ENCODE data around the gene PLEKHA5.
"Not testable (repeated sequence)": the region's sequence is repeated elsewhere in the genome, so short reads cannot be mapped to it uniquely, and the experiment has no call there.

PLEKHA5 gene

DNA sequence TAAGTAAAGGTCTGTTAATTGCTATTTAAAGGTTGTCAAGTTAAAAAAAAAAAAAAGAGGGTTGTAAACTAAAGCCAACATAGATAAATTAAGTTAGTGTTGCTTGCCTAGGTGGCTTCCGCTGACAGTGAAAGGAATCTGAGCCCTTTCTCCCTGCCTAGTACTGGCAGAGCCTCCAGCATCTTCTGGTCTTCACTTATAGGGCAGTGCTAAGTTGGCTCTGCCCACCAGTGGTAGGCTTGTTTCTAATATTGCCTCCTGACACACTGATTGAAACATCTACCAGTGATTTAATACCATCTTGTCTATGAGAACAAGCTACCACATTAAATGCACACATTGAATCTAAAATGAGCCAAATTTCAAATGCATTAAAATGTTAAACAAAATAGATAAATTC is 39.7 kb downstream of the PLEKHA5 start:
- DNase-seq, result no peak

DNA sequence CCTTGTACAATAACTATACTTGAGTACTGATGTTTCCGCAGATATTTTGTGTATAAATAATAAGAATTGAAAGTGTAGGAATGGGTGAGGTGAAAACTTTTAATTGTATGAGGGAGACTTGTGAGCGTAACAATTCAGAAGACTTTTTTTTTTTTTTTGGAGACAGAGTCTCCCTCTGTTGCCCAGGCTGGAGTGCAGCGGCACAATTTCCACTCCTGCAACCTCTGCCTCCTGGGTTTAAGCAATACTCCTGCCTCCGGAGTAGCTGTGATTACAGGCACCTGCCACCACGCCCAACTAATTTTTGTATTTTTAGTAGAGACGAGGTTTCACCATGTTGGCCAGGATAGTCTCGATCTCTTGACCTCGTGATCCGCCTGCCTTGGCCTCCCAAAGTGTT is 40.8 kb downstream of the PLEKHA5 start:
- not testable (repeated sequence) for DNase-seq

DNA sequence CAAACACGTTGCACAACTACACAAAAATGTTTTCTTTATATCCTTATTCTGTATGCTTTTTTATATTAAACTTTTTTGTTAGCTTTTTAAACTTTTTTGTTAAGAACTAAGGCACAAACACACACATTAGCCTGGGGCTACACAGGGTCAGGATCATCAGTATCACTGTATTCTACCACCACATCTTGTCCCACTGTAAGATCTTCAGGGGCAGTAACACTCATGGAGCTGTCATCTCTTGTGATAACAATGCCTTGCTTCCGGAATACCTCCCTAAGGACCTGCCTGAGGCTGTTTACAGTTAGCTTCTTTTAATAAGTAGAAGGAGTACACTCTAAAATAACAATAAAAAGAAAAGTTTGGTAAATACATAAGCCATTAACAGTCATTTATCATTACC is 42.2 kb downstream of the PLEKHA5 start:
- no peak for DNase-seq

DNA sequence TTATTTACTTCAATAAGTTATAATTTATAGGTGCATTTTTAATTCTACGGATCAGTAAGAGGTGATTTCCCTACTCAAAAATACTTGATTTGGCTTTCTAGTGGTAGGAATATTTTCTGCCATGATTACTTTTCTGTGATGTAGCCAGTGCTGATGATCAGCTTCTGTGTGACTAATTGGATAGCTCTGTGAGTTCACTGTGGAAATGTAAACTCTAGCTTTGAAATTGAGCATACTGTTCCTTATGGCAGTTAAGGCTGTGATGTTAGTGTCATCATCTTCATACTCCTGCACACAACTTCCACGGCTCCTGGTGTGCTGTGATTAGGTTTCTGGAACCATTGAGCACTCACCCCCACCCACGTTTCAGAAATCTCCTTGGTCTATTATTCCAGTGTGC is 48.2 kb downstream of the PLEKHA5 start:
- no peak for DNase-seq

DNA sequence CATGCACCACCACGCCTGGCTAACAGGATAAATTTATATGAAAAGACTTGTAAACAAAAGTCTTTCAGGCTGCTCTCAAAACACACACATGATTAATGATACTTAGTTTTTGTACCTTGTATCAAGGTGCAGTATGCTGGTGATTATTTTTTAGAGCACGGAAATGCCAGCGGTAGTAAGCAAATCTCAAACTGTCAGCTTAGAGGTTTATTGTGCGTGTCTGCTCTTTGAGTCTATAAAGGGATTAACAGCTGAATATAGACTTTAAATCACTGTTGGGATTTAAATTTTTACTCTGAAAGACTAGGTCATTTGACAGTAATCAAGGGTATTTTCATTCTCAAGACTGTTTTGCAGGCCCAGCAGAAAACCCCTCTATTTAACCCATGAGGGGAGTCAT is 50.5 kb downstream of the PLEKHA5 start:
- DNase-seq, result no peak

DNA sequence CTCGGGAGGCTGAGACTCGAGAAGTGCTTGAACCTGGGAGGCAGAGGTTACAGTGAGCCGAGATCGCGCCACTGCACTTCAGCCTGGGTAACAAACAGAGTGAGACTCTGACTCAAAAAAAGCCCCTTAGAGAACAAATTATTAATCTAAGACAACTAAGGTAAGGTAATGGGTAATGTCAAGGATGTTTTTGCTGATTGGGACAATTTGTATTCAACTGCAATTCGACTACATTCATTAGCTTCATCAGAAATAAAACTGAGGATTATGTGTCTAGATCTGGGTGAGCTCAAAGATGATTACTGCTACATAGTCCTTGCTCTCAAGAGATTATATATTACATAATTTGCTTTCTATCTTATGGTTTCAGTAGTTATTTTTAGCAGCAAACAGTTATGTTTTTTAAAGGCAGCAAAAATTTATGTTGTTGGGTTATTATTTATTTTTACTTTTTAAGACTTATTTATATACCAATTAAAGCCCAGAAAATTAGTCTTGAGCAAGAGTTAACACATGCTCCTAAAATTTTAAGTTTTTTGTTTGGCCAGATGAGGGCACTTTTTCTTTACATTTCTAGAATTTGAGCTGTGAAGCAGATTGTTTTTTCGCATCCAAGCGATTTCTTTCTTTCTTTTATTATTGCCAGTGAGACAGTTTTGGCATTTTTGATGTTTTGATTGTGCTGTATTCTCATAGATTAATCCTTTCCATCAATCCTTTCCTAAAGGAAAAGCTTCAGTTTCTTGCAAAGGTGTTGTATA is 52.3 kb downstream of the PLEKHA5 start:
- no peak for DNase-seq

DNA sequence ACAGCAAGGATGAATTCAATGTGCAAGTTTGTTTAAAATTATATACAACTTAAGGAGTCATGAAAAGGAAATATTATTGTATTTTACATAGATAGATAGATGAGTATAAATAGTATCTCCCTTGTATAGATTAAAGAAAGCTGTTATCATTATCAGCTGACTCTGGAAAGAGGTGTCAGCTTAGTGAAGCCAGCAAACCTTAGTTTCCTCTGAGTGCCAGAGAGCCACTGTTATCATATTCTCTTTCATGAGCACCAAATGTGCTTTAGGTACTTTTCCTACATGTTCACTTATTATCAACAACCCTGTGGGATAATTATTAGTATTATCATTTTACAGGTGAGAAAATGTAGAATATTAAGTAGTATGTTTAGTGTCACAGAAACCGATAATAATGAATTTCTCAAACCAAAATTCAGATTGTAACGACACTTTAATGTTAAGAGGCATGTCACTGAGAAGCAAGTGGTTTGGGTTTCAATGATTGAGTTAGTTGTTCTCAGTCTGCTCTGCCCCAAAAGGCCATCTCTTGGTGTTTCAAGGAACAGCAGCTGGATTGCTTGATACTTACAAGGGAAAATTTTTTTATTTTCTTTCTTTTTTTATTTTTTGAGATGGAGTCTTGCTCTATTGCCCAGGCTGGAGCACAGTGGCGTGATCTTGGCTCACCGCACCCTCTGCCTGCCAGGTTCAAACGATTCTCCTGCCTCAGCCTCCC is 53.7 kb downstream of the PLEKHA5 start:
- no peak for DNase-seq

DNA sequence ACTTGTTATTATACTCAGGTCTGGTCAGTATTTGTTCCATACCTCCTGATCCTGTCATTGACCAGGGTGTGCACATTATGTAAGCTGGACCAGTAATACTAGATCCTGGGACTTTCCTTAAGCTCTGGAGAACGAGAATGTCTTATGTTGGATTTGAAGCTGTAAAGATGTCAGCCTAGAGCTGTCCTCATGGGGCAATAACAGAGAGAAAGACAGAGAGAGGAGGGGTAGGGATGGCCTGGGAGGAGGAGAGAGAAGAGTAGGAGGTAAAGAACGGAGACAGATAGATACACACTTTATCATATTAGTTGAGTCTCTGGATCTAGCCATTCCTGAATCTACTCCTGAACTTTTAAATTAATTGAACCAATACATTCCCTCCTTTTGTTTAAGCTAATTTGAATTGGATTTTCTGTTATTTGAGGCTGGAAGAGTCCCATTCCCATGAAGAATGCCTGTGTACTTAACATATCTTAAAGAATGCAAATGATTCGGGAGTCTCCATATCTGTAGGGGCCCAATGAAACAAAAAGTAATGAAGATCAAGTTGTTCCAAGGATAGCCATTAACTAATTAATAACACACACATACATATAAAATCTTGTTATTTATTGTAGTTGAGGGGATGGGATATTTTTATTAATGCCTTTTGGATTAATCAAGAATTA is 55.9 kb downstream of the PLEKHA5 start:
- no peak for DNase-seq

DNA sequence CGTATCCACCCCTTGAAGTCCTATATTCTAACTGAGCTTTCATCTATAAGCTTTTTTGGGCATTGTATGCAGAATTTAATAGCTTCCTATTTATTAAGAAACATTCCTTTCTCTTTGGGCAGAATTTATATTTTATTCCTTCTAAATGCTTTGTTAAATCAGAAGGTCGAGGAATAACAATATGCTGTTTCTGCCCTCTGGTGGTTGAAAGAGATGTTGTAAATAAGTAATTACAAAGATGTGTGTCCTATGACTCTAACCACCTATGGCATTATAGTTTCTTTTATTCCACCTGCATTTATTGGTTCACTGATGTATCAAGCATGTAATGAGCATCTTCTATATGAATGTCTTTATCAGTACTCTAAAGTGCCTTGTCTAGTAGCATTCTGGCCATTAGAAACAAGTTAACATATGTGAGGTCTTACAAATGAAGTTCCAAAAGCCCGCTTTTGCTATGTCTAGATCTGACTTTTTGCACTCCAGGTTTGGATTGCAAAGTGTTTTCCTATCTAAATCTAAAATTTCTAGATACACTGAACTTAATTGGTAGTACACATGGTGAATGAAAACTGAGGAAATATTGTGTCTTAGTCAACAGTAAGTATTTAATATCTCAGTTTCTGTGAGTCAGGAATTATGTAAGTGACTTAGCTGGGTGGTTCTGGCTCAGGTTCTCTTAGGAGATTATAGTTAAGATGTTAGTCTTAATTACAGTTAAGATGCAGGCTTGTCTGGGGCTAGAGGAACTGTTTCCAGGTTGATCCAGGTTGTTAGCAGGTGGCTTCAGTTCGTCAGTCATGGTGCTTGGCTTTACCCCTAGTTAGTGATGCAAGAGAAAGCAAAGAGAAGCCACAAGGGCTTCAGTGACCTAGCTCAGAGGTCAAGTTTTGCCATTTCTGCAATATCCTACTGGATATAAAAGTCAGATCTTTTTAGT is 57.5 kb downstream of the PLEKHA5 start:
- DNase-seq, result no peak

DNA sequence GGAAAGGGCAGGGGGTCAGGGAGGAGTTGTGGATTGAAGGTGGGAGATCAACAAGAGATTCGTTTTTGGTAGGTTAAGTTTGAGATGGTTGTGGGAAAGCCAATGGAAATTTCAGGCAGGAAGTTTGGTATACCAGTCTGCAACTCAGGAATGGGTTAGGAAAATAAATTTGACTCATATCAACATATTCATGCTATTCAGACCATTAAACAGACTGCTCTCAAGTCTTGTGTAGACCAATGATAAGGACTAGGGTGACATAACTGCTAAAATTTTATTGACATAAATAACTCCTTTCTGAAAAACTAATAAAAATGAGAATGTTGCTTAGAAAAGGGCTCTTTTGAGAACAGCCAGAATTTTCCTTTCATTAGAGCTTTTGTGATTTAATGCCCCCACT is 60.0 kb downstream of the PLEKHA5 start:
- DNase-seq, result no peak

DNA sequence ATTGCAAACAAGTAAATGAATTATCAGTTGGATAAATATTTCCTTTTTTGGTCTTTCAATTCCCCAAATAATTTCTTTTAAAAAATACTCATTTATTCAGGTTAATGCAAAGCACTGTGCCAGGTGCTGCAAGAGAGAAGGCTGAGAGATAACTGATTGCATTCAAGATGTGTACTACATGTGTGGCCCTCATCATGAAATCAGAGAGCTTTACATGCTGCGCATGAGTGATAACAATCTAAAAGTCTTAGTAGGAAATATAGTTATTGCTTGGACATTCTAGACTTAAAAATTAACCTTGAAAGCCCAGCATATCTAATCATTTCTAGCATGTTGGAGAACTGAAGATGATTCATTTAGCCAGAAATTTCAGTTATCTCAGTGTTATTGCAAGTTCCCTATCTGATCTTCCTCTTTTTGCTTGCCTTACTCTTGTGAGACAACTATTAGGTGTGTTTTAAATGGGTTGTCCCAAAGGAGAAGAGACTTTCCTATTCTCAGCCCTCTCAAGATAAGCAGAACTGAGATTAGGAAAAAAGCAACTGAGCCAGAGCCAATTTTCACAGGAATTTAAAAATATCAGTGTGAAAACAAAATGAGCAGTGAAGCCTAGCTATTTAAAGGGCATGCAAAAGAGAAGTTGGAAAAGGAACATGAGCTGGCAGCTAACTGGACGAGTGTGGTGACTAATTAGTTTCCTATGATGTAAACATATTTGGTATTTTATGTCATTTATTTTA is 60.9 kb downstream of the PLEKHA5 start:
- no peak for DNase-seq

DNA sequence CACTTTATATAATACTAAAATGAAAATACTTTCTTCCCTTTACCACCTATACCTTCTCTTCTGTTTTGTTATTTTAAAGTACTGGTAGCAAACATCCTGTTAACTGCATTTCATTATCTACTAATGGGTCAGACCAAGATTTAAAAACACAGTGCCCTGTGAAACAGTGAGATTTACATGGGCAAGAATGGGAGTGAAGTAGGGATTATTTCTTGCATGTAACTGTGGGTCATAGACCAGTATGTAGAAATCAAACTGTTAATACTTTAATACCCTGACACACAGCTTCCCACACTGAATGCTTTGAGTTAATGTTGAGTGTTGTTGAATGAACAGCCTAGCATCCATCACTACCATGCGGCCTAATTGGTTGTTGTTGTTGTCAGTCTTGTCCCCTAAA is 61.6 kb downstream of the PLEKHA5 start:
- DNase-seq, result no peak

DNA sequence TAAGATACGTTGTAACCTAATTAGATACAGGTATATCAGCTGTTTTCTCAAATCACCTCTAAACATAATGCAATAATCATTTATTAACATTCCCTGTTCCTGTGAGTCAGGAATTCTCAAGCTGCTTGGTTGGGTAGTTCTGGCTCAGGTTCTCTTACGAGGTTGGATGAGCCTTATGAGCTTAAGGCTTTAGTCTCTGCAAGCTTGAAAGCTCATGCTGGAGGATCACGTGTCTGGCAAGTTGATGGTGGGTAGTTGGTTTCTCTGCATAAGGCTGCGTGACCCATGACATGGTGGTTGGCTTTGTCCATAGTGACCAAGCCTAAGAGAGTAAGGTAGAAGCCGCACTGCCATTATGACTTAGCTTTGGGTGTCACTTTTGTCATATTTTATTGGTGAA is 62.0 kb downstream of the PLEKHA5 start:
- DNase-seq, result no peak

DNA sequence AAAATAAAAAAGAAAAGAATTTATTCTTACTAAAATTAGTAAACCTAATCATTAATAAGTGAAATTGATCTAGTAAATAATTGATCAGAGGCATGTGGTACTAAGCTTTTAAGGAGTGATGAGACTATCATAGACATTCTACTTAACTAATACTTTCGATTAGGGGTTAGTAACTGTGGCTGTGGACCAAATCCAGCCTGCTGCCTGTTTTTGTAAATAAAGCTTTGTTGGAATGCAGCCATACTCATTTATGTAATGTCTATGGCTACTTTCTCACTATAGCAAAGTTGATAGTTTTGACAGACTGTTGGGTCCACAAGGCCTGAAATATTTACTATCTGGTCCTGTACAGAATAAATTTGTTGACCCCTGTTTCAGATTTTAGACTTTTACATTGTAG is 63.2 kb downstream of the PLEKHA5 start:
- no peak for DNase-seq

DNA sequence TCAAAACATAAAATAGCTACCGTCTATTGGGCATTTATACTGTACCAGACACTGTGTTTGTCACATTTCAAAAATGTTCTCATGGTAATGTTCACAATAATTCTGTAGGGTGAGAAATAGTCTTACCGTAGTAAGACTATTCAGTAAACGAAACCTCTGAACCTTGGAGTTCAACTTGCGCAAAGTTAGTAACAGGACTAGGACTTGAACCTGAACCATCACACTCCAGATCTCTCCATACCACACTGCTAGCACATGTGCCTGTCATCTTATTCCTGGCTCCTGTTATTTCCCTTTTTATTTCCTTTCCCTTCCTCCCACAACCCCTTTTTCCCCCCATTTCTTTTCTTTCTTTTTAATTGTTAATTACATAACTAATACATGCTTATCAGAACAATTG is 65.4 kb downstream of the PLEKHA5 start:
- DNase-seq, result no peak

DNA sequence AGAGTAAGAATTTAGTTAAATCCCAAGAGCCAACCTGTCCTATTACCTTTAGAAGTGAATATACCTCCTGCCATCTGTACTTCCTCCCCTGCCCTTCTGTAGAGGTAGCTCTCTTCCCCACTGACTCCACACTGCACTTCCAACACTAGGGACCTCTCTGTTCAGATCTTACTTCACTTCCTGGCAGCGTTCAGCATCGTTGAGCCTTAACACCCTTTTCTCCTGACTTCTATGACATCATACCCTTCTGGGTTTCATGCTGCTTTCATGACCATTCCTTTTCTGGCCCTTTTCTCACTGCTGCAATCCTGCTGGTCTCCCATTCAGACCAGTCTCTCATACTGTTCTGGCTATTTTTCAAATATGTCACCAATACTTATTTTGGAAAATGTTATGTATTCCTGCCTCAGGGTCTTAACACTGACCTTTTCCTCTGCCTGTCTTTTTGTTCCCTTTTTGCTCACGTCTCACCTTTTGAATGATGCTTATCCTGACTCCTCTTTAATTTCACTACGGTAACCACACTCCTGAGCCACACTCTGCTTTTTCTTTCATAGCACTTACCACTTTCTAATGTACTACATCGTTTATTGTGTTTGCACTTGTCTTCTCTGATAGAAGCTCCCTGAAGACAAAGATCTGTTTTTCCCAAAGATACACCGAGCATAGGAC is 67.6 kb downstream of the PLEKHA5 start:
- no peak for DNase-seq

DNA sequence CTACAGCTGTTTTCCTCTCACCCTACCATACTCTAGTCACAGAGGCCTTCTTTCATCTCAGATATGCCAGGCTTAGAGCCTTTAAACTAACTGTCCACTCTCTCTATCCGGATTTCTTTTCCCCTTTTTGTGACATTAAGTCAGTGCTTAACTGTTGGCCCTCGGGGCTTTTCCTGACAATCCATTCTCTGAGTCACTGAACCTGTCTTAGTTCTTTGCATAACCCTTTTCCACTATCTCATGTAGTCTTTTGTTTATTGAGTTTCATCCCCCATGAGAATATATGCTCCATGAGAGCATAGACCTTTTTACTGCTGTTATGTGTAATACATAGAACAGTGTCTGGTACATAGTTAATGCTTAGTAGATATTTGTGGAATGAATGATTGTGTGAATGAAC is 68.7 kb downstream of the PLEKHA5 start:
- DNase-seq, result no peak

DNA sequence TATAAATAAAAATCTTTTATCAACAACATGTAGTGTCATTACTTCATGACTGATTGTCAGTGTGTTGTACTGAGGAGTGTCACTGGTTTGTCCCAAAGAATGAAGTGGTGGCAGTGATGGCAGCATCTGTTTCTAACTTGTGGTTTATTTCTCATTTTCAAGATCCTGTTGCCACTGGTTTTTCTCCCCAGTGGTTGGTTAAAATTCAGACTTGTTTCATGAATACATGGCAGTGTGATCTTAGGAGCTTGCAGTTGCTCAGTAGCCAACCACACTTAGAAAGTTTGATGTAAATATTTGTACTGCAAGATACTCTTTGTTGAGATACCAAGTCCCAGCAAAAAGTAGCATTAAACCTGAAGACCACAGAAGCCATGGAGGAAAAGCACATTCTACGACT is 69.8 kb downstream of the PLEKHA5 start:
- no peak for DNase-seq

DNA sequence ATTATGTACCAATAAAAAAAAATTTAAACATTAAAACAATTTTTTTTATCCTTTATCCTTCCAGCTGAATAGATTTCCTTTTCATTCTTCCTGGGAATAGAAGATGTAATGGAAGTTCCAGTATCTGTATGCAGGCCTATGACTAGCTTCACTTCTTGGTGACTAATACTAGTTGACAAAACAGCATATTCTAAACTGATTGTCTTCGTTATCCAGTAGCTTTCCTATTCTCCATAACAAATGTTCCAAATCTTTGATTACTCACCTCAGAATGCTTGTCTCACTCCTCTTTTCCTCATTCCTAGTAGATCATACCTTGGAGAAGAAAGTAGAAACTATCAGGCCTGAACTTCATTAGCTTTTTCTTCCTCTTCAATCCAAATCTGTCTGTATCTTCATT is 70.7 kb downstream of the PLEKHA5 start:
- no peak for DNase-seq

DNA sequence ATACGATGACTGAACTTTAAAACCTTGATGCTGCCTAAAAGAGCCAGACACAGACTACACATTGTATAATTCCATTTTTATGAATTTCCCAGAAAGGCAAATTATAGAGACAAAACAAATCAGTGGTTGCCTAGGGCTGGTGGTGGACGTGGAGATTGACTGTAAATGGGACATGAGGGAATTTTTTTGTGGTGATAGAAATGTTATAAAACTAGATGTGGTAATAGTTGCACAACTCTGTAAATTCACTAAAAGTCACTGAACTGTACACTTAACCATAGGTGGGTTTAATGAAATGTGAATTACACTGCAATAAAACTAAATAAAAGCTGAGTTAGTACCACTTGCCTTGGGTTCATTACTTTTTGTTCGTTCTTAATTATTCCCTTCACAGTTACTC is 72.1 kb downstream of the PLEKHA5 start:
- no peak for DNase-seq

DNA sequence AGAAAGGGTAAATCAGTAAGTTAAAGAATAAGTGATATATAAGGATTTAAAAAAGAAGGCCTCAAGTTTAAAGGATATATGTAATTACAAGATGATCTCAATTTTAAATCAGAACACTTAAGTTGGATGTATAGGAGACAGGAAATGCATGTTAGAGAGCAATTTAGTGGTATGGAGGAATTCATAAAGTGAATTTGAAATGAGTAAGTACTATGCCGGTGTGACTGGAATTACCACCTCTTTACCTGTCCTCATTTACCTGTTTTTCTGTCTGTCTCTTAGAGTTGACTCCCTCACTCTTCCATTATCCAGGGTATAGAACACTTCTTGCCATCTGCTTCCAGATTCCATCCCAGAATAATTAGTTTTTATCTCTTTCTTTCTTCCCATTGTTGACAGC is 73.5 kb downstream of the PLEKHA5 start:
- DNase-seq, result no peak

Data from right hindlimb (tissue), 1 donor.